Activated T-cell treated with anti-CD3 and anti-CD28 coated beads, Interleukin-2, amount 50 U/mL, for 1 hour (primary cell): ENCODE results near the gene STOML1.

Experiments
- DNase-seq: peaks from one replicate; pipeline ENCODE4 v3.0.0-alpha.2; 2020

Gene STOML1

GRCh38 chr15:73959012-73959581, 33.0 kb downstream of the STOML1 start:
- peak; percentile 39 for DNase-seq

- peak; percentile 4 for DNase-seq
These were observed 34.3 kb downstream of the STOML1 start for GRCh38 chr15:73957785-73958184.

- peak; percentile 11 for DNase-seq
These were observed 34.8 kb downstream of the STOML1 start for GRCh38 chr15:73957276-73957675.

- DNase-seq: peak; percentile 13
These were observed 35.4 kb downstream of the STOML1 start for GRCh38 chr15:73956743-73957135.

GRCh38 chr15:73955861-73956742, 36.0 kb downstream of the STOML1 start:
- DNase-seq: peak; percentile 12

- DNase-seq: peak; percentile 13
These were observed 36.8 kb downstream of the STOML1 start for GRCh38 chr15:73955326-73955725.

- peak; percentile 4 for DNase-seq
These were observed 37.6 kb downstream of the STOML1 start for GRCh38 chr15:73954188-73955145.

- DNase-seq: no peak
These were observed 39.0 kb downstream of the STOML1 start for GRCh38 chr15:73952913-73953750.

- DNase-seq: no peak
These were observed 39.8 kb downstream of the STOML1 start for GRCh38 chr15:73952171-73952912.

- DNase-seq: no peak
These were observed 40.5 kb downstream of the STOML1 start for GRCh38 chr15:73951601-73952000.

GRCh38 chr15:73950831-73951561, 41.1 kb downstream of the STOML1 start:
- peak; percentile 80 for DNase-seq

- no peak for DNase-seq
These were observed 41.6 kb downstream of the STOML1 start for GRCh38 chr15:73950479-73950830.

- no peak for DNase-seq
These were observed 42.6 kb downstream of the STOML1 start for GRCh38 chr15:73949496-73949895.

GRCh38 chr15:73948982-73949381, 43.1 kb downstream of the STOML1 start:
- DNase-seq: no peak

GRCh38 chr15:73948396-73948795, 43.7 kb downstream of the STOML1 start:
- no peak for DNase-seq

GRCh38 chr15:73947651-73948050, 44.4 kb downstream of the STOML1 start:
- DNase-seq: no peak

- DNase-seq: no peak
These were observed 45.2 kb downstream of the STOML1 start for GRCh38 chr15:73946795-73947370.

GRCh38 chr15:73946046-73946721, 45.9 kb downstream of the STOML1 start:
- DNase-seq: no peak

GRCh38 chr15:73945130-73945508, 47.0 kb downstream of the STOML1 start:
- no peak for DNase-seq
